Neuron (in vitro differentiated cells): ENCODE measurements around the gene SLC66A2.
"Not testable (repeated sequence)": the region's sequence is repeated elsewhere in the genome, so short reads cannot be mapped to it uniquely, and the experiment has no call there.

ENCODE experiments used
- H2AFZ ChIP-seq: one replicate; pipeline ENCODE4 v1.6.1; 2013; ENCODE audit warnings: low read depth, mild to moderate bottlenecking, inconsistent platforms, low read length, moderate library complexity
- H3K27me3 ChIP-seq: one replicate; pipeline ENCODE4 v1.6.1; 2013; ENCODE audit warnings: low read length; ENCODE audit not compliant: insufficient read depth
- H3K36me3 ChIP-seq: one replicate; pipeline ENCODE4 v1.6.1; 2013; ENCODE audit warnings: low read length; ENCODE audit not compliant: insufficient read depth
- H3K4me1 ChIP-seq: one replicate; pipeline ENCODE4 v1.6.1; 2013; ENCODE audit warnings: low read length; ENCODE audit not compliant: insufficient read depth
- H3K4me3 ChIP-seq: 2 replicates; pipeline ENCODE4 v1.5.1; 2013; ENCODE audit warnings: mild to moderate bottlenecking, low read length, moderate library complexity
- H3K9me3 ChIP-seq: one replicate; pipeline ENCODE4 v1.6.1; 2013; ENCODE audit warnings: low read length

SLC66A2 gene

DNA sequence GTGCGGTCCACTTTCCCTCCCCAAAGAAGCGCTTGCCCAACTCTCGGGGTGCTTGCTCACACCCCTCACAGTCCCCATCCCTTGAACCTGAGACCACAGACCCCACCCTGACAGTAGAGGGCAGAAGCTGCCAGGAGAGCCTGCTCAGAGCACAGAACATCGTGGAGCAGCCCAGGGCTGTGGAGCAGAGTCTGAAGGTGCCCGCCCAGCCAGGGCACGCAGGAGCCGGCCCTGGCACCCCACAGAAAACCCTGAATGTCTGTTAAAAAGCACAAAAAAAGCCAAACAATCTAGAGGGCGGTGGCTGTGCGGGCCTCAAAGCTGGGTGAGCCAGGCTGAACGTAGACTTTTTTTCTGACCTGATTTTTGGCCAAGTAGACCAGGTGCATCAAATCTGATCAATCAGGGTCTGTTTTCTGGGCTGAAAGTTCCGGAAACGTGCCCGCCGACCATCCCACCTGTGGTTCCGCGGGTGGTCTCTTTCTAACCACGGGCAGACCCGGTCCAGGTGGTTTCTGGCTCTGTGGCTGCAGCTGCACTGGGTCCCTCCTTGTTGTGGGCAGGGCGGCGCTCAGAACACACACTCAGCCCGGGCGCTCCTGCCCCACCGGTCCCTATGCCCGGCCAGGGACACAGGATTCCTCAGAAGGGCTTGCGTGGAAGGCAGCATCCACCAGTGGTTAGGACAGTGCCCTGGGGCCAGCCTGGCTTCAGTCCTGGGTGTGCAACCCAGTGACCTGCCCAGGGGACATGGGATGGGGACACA lies 66.3 kb downstream of the SLC66A2 start:
- no peak overlapping the region for H3K4me3 ChIP-seq
- no peaks in the 10 kb centered on the region for H3K4me1 ChIP-seq
- no peaks in the 10 kb centered on the region for H3K27me3 ChIP-seq
- H3K36me3 ChIP-seq = no peaks in the 10 kb centered on the region
- peaks cover 7% of the 10 kb centered on the region for H3K9me3 ChIP-seq
- no peak overlapping the region for H2AFZ ChIP-seq

DNA sequence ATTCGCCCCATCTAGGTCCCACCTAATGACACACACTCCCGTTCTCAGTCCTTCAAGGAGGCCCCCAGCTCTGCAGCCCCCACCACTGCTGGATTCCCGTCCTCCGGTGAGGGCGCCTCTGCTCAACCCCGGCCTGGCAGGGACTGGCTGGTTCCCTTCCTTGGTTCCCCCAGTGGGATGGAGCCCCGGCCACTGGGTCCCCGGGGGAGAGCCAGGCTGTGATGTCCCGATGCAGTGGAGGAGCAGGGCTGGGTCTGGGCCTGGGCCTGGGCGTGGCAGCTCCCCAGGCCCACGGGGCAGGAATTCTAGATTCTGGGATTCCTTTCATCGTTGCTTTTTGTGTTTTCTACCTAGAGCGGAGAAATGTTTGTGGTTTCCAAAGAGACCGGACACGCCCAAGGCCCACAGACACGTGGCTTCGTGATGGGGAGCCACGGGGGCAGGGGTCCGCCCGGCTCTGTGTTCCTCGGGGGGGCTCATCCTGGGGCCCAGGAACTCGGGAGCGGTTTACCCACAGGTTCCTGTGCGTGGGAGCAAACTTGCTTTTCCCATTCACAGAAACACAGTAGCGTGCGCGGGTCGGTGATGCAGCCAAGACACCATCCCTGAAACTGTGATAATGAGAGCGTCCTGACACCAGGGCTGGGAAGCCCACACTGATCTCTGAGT lies 67.0 kb downstream of the SLC66A2 start:
- no peaks in the 10 kb centered on the region for H3K4me1 ChIP-seq
- H3K27me3 ChIP-seq = no peaks in the 10 kb centered on the region
- H3K36me3 ChIP-seq = no peaks in the 10 kb centered on the region
- no peak overlapping the region for H3K4me3 ChIP-seq
- peaks cover 4% of the 10 kb centered on the region for H3K9me3 ChIP-seq
- H2AFZ ChIP-seq = no peak overlapping the region

DNA sequence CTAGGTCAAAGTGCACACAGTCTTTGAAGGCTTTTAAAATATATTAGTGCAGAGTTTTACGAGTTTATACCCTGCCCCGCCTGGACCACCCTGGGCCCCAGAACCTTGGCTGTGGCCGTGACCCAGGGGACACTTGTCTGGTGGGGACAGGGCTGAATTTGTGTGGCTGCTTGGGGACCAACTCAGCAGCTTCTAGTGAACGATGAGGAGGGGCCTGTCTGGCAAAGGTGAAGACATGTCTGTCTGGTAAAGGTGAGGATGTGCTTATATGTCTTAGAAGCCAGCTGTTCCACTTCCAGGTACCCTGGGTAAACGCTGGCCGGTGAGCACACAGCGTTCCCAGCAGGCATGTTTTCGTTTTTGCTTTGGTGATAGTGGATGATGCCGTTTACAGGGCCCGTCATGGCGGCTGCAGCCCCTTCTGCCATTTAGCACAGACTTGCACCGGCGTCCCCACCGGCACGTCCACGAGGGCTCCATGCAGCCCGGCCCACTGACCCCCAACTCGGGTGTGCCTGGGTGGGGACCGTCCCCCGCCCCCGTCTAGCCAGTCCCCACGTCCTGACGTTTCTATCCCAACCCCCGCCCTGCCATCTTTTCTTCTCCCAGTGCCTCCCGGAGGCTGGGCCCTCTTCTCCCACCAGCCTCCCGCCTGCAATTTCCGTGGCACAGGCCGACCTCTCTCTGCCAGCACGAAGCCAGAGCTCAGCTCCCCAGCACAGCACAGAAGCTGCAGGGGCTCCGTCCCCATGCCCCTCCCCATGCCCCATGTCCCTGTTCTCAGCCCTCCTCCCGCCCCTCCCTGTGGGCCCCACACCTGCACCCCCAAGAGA lies 67.8 kb downstream of the SLC66A2 start:
- Histone ChIP-seq H3K9me3 (peaks cover 4% of the 10 kb centered on the region), H3K27me3 (no peaks in the 10 kb centered on the region), H2AFZ (no peak overlapping the region), H3K4me3 (no peak overlapping the region), H3K36me3 (no peaks in the 10 kb centered on the region), H3K4me1 (no peaks in the 10 kb centered on the region)

DNA sequence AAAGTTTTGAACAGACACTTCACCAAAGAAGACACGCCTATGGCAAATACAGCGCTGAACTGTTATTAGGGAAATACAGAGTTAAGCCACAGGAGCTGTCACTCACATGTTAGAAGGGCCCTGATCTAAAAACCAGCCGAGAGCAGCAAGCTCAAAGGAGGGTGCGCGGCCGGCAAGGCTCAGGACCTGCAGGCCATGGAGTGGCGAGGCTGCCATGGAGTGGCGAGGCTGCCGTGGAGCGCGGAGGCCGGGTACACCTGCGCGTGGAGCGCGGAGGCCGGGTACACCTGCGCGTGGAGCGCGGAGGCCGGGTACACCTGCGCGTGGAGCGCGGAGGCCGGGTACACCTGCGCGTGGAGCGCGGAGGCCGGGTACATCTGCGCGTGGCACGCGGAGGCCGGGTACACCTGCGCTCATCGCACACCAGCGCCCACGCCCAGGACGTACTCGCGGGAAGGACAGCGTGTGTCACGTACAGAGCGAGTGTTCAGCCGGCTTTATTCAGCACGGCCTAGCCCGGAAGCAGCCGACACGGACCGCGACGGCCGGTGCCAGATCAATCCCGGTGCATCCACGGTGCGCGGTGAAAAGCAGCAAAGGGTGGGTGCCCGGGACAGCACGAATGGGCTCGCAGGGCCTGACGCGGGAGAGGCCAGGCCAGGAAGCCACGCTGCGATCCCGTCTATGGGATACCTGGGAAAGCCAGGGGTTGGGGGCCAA lies 68.8 kb downstream of the SLC66A2 start:
- Histone ChIP-seq H3K27me3 (no peaks in the 10 kb centered on the region), H3K9me3 (peaks cover 3% of the 10 kb centered on the region), H3K36me3 (no peaks in the 10 kb centered on the region), H3K4me1 (no peaks in the 10 kb centered on the region), H2AFZ (no peak overlapping the region), H3K4me3 (no peak overlapping the region)

DNA sequence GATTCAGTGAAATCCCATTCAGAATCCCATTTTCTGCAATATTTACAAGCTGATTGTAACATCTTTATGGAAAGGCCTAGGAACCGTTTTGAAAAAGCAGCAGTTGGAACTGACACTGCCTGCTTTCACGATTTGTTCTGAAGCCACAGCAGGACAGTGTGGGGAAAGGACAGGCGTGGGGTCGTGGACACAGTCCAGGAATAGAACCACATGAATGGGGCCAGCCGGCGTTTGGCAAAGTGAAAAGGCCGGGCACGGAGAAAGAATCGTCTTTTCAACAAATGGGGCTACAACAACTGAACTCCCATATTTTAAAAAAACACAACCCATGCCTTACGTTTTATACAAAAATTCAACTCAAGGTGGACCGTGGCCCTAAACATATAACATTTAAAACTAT lies 69.8 kb downstream of the SLC66A2 start:
- Histone ChIP-seq H3K4me3 (no peak overlapping the region), H2AFZ (no peak overlapping the region), H3K9me3 (peaks cover 2% of the 10 kb centered on the region), H3K4me1 (no peaks in the 10 kb centered on the region), H3K36me3 (no peaks in the 10 kb centered on the region), H3K27me3 (no peaks in the 10 kb centered on the region)

DNA sequence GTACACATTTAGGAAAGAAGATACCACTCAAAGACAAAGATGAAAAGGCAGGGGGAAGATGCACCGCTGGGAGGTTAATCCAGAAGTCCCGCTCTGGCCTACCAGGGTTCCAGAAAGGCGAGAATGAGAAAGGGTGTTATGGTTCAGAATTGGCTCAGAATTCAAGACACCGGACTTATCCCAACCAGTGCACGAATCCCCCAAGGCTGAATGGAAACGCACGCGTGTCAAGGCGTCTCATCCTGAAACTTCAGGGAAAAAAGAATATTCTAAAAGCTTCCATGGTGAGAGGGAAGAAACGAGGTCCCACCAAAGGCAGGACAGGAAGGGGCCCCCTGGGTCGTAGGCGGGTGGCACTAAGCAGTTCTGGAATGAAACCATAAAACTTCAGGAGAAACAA lies 71.9 kb downstream of the SLC66A2 start:
- no peaks in the 10 kb centered on the region for H3K27me3 ChIP-seq
- H3K4me3 ChIP-seq = no peak overlapping the region
- H3K36me3 ChIP-seq = no peaks in the 10 kb centered on the region
- H2AFZ ChIP-seq = no peak overlapping the region
- no peaks in the 10 kb centered on the region for H3K9me3 ChIP-seq
- H3K4me1 ChIP-seq = no peaks in the 10 kb centered on the region

DNA sequence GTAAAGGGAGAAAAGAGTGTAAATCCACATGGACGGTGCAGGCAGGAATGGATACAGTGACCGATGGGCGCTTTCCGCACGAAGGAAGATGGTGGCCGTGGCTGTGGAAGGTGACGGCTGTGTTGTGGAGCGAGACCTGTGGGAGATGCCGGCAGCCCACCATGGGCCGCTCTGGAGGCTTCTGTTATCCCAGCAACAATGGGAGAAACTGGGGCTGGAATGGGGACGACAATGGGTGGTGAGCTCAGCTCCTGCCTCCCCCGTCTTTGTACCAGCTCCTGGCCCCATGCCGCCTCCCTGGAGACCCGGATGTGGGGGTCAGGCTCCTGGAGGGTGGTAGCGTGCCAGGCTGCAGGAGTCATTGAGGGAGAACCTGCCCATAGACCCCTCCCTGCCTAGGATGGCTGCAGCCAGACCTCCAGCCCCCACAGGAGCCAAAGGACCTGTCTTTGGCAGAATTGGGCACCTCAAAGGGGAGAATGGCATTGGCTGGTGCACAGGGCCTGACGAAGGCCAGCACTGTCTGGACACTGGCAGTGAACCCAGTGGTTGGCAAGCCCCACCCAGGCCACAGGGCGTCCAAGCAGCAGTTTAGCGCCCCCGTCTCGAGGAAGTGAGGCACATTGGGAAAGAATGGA lies 72.6 kb downstream of the SLC66A2 start:
- Histone ChIP-seq H2AFZ (no peak overlapping the region), H3K4me3 (no peak overlapping the region), H3K36me3 (no peaks in the 10 kb centered on the region), H3K27me3 (no peaks in the 10 kb centered on the region), H3K4me1 (no peaks in the 10 kb centered on the region), H3K9me3 (no peaks in the 10 kb centered on the region)

DNA sequence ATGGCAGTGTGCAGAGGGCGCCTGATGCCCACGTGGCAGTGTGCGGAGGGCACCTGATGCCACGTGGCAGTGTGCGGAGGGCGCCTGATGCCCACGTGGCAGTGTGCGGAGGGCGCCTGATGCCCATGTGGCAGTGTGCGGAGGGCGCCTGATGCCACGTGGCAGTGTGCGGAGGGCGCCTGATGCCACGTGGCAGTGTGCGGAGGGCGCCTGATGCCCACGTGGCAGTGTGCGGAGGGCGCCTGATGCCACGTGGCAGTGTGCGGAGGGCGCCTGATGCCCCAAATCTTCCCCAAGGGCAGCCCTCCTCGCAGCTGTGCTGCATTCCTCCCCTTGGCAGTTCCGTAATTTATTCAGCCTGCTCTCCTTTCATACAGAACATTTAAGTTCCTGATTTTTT lies 73.2 kb downstream of the SLC66A2 start:
- not testable (repeated sequence) for H3K27me3 ChIP-seq

DNA sequence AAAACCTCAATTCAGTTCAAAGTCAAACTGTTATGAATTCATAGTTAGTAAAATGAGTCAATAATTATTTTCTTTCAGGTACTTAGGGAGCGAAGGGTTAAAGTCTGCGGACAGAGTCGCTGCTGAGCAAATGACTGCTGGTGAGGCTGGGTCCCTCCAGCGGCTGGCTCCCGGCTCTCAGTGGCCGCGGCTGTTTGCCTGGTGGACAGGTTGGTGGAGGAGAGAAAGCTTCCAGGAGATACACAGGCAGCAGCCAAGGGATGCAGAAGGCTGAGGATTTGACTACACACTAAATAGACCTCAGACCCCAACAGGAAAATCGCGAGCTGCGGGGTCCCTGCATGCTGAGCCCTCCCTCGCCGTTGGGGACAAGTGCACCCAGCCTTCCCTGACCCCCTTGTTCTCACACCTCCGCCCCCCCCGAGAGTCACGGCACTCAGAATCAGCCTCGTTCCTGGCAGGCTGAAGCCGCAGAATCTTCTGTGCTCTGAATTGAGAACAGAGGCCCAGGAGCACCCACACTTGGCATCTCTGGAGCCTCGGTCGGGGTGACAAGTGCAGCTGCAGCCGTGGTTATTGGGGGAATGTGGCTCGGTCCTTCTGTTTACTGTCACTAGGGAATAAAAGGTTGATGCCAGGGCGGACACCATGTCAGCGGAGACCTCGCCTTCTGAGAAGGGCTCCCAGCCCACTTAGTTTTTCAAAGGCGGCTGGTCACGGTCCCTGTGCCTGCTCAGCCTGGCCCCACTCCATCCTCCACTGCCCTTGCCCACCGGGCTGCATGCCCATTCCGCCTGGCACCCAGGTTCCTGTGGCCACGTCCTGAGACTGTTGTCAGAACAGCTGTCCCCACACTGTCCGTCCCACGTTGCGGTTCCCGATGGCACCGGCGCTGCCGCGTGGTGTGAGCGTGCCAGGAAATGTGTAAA lies 74.0 kb downstream of the SLC66A2 start:
- Histone ChIP-seq H3K27me3 (no peaks in the 10 kb centered on the region), H3K9me3 (no peaks in the 10 kb centered on the region), H3K36me3 (no peaks in the 10 kb centered on the region), H3K4me3 (no peak overlapping the region), H3K4me1 (peaks cover 2% of the 10 kb centered on the region), H2AFZ (no peak overlapping the region)

More for the DNA sequence above, 73.2 kb downstream of the SLC66A2 start:
- not testable (repeated sequence) for H3K36me3 ChIP-seq, H3K4me3 ChIP-seq, H2AFZ ChIP-seq, H3K9me3 ChIP-seq, H3K4me1 ChIP-seq

DNA sequence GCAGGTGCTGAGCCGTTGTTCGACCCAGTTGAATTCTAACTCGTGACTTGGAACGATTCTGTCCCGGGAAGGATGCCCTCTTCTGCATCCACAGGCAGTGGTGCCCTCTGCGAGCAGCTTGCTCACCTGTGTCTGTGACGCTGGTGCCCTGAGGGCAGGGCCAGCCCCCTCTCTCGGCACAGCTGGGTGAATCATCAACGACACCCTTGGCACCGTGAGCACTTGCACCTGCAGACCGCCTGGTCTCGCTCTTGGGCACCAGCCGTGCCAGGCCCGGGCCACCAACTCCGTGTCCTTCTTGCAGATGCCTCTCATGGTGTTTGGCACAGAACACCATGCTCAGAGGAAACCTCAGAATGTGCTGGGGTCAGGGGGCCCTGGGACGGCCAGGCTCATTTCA lies 75.0 kb downstream of the SLC66A2 start:
- Histone ChIP-seq H3K27me3 (no peaks in the 10 kb centered on the region), H3K36me3 (no peaks in the 10 kb centered on the region), H3K9me3 (no peaks in the 10 kb centered on the region), H3K4me3 (no peak overlapping the region), H3K4me1 (peaks cover 2% of the 10 kb centered on the region), H2AFZ (no peak overlapping the region)

DNA sequence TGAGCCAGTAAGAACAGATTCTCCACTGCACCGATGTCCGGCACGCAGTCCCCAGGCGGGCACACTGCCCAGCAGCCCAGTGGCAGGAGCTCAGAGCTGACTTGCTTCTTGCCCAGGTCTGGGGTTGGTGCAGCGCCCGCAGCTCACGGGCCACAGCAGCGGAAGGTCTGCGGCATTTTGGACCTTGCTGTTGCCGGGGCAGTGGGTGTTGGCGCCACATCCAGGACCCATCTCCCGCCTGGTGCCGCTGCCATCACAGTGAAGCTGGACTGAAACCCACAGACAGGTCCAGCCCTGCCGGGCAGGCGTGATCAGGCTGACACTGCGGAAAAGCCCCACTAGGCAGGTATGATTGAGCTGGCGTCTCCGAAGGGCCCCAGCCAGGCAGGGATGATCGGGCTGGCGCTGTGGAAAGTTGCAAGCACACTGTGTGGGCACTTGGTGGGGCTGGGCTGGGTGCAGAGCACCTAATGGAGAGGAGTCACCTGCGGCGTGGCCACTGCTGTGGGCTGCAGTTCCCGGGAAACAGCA lies 75.5 kb downstream of the SLC66A2 start:
- Histone ChIP-seq H3K4me3 (no peak overlapping the region), H3K4me1 (peaks cover 2% of the 10 kb centered on the region), H3K36me3 (no peaks in the 10 kb centered on the region), H3K9me3 (no peaks in the 10 kb centered on the region), H2AFZ (no peak overlapping the region), H3K27me3 (no peaks in the 10 kb centered on the region)
